C4-2B (cell line): ENCODE data around the gene LMO4.

ENCODE experiments used
- ZFX ChIP-seq: fragments of 450-650 bp; IDR thresholded peaks from 2 replicates; pipeline ENCODE4 v1.6.1; 2017
- TF ChIP-seq, protein P1 (sequence below): fragments of 450-650 bp; conservative IDR thresholded peaks from 2 replicates; pipeline ENCODE4 v1.5.1; 2017; ENCODE audit warnings: mild to moderate bottlenecking

DNA sequence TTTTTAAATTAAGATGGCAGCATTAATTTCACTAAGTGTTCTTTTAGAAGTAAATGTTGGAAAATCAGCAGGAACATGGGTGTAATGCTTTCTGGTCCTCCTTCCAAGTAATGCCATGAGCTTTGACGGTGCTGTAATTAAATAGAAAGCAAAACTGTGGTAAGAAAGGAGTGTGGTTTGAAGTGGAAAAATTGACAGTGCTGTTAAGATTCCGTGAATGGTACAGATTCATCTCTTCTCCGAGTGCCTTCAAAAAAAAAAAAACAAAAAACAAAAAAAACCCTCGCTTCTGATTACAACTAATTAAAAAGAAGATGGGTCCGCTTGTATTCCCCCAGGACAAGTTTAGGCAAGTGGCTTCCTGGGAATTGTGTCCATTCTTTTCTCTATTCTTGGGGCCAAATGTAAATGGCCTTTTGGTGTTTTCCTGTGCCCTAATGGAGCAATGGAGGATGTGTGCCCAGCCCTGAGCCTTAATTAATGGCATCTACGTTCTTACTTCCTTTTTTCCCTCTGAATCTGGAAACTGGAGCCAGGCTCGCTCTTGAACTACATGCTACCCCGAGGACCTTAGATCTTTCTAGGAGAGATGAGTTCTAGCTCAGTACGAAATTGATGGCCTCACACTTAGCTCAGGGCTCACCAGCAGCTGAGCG, 5.1 kb downstream of the LMO4 start:
- TF ChIP-seq, protein P1, sequence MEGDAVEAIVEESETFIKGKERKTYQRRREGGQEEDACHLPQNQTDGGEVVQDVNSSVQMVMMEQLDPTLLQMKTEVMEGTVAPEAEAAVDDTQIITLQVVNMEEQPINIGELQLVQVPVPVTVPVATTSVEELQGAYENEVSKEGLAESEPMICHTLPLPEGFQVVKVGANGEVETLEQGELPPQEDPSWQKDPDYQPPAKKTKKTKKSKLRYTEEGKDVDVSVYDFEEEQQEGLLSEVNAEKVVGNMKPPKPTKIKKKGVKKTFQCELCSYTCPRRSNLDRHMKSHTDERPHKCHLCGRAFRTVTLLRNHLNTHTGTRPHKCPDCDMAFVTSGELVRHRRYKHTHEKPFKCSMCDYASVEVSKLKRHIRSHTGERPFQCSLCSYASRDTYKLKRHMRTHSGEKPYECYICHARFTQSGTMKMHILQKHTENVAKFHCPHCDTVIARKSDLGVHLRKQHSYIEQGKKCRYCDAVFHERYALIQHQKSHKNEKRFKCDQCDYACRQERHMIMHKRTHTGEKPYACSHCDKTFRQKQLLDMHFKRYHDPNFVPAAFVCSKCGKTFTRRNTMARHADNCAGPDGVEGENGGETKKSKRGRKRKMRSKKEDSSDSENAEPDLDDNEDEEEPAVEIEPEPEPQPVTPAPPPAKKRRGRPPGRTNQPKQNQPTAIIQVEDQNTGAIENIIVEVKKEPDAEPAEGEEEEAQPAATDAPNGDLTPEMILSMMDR = no peak
- TF ChIP-seq ZFX = no peak
